GM13976 (cell line): ENCODE measurements around the gene SDK1.
A peak's percentile ranks its signal among the peaks of the same experiment; 100 is the strongest.
"Not testable (repeated sequence)": the region's sequence is repeated elsewhere in the genome, so short reads cannot be mapped to it uniquely, and the experiment has no call there.

Experiments used
- DNase-seq: peaks from one replicate; pipeline ENCODE4 v3.0.0; 2012; ENCODE audit warnings: low spot score
- CTCF ChIP-seq: IDR thresholded peaks from 2 replicates; pipeline ENCODE4 v1.5.1; 2012; ENCODE audit warnings: borderline replicate concordance, mild to moderate bottlenecking; ENCODE audit not compliant: insufficient read depth; ENCODE audit errors: extremely low read depth, missing control alignments, control extremely low read depth
- in situ Hi-C: fragments of 300-500 bp; cut with MboI; formaldehyde crosslinking; loops from one replicate; pipeline ENCODE4 v1.12.0; 2022; ENCODE audit warnings: low sequenced_read_pairs, mixed read lengths, inconsistent platforms; ENCODE audit not compliant: unreplicated experiment

SDK1 gene

GRCh38 chr7:4302203-4302905 is 1001.3 kb downstream of the SDK1 start:
- in situ Hi-C loops = no loop called here
- no peak for TF ChIP-seq CTCF
- DNase-seq = no peak

- no peak for DNase-seq
- in situ Hi-C loops = no loop called here
- TF ChIP-seq CTCF = no peak
These were observed 1006.5 kb downstream of the SDK1 start for GRCh38 chr7:4307316-4308204.

GRCh38 chr7:4308205-4308590 is 1007.1 kb downstream of the SDK1 start:
- DNase-seq = peak; percentile 17
- TF ChIP-seq CTCF = no peak
- in situ Hi-C loops = no loop called here

GRCh38 chr7:4313911-4314310 is 1012.9 kb downstream of the SDK1 start:
- in situ Hi-C loops, DNase-seq: not testable (repeated sequence)

GRCh38 chr7:4314316-4314715 is 1013.3 kb downstream of the SDK1 start:
- in situ Hi-C loops, DNase-seq: not testable (repeated sequence)
